ENCODE data around the gene CA5A. TPM values are rescaled to one million over a fixed set of nuclear protein-coding genes. Genes with fewer than 3 reads are reported as not detected.

Gene CA5A
- total RNA-seq, 6 experiments from 2014 or later: not detected

DNA sequence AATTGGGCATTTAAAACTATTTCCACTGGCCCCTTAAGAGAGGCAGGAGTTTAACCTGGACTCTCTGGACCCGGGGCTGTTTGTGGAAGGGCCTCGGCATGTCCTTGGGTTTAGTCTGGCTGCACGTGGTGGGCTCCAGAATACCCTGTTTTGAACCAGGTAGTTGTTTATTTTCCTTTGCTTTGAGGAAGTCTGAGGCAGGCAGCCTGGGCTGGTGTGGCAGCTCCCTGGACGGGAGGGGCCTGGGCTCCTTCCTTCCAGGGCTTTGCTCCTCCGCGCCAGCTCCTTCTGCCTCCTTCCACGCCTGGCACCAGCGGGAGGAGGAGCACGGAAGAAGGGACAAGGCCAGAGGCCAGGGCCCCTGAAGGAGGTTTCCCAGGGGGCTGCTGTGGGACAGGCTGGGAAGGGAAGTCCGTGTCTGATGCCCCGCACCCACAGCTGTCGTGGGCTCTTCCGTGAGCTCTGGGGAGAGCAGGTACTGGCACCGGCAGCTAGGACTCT, 30.4 kb upstream of the CA5A start:
- peaks cover 22% of the 10 kb centered on the region for H3K36me3 Mint-ChIP-seq (ENCODE audit: low read depth)
- no peak for DNase-seq
- H3K4me1 Mint-ChIP-seq (ENCODE audit: low read depth): peaks cover 72% of the 10 kb centered on the region
- TF ChIP-seq, protein P1, sequence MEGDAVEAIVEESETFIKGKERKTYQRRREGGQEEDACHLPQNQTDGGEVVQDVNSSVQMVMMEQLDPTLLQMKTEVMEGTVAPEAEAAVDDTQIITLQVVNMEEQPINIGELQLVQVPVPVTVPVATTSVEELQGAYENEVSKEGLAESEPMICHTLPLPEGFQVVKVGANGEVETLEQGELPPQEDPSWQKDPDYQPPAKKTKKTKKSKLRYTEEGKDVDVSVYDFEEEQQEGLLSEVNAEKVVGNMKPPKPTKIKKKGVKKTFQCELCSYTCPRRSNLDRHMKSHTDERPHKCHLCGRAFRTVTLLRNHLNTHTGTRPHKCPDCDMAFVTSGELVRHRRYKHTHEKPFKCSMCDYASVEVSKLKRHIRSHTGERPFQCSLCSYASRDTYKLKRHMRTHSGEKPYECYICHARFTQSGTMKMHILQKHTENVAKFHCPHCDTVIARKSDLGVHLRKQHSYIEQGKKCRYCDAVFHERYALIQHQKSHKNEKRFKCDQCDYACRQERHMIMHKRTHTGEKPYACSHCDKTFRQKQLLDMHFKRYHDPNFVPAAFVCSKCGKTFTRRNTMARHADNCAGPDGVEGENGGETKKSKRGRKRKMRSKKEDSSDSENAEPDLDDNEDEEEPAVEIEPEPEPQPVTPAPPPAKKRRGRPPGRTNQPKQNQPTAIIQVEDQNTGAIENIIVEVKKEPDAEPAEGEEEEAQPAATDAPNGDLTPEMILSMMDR (IDR thresholded peaks at IDR 0.05): no peak
- H3K9me3 Mint-ChIP-seq: peaks cover 17% of the 10 kb centered on the region
- 0 out of 2 replicates have a peak, but pooled peaks cover 2% of the 10 kb centered on the region for H3K27me3 Mint-ChIP-seq (ENCODE audit: insufficient read depth)
- H3K27ac Mint-ChIP-seq: peak overlapping the region; percentile 69
- no peak overlapping the region for H3K4me3 Mint-ChIP-seq

- DNase-seq: peak; percentile 47
- H3K27ac Mint-ChIP-seq: peak overlapping the region; percentile 69
- 0 out of 2 replicates have a peak, but pooled peaks cover 2% of the 10 kb centered on the region for H3K27me3 Mint-ChIP-seq (ENCODE audit: insufficient read depth)
Observed at GRCh38 chr16:87966064-87966645, 29.8 kb upstream of the CA5A start.

DNA sequence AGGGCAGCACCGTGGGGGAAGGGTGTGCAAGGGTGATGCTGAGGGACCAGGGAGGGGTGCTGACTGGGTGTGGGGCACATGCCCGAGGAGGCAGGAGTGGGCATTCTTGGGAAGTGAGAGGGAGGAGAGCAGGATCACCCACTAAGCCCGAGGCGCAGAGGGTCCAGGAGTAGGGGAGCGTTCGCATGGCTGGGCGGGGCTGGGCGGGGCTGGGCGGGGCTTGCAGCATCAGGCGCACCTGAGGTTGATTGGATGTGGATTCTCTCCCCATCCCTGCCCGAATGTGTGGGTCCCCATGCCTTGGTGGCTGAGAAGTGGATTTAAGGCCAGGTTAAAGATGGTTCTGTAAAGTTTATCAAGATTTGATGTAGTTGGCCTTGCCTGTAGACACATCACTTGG, 29.1 kb upstream of the CA5A start:
- peaks cover 76% of the 10 kb centered on the region for H3K4me1 Mint-ChIP-seq (ENCODE audit: low read depth)
- TF ChIP-seq, protein P1 (IDR thresholded peaks at IDR 0.05): no peak
- H3K27me3 Mint-ChIP-seq (ENCODE audit: insufficient read depth): 0 out of 2 replicates have a peak, but pooled peaks cover 2% of the 10 kb centered on the region
- peaks cover 13% of the 10 kb centered on the region for H3K36me3 Mint-ChIP-seq (ENCODE audit: low read depth)
- no peak for DNase-seq
- H3K27ac Mint-ChIP-seq: peak overlapping the region; percentile 69; the same call in 1 of the 2 replicates
- peaks cover 4% of the 10 kb centered on the region for H3K9me3 Mint-ChIP-seq
- H3K4me3 Mint-ChIP-seq: no peak overlapping the region

More at GRCh38 chr16:87966064-87966645, 29.8 kb upstream of the CA5A start:
- H3K4me1 Mint-ChIP-seq (ENCODE audit: low read depth): peaks cover 76% of the 10 kb centered on the region
- TF ChIP-seq, protein P1 (IDR thresholded peaks at IDR 0.05): no peak
- H3K4me3 Mint-ChIP-seq: no peak overlapping the region
- peaks cover 12% of the 10 kb centered on the region for H3K9me3 Mint-ChIP-seq
- H3K36me3 Mint-ChIP-seq (ENCODE audit: low read depth): peaks cover 20% of the 10 kb centered on the region

DNA sequence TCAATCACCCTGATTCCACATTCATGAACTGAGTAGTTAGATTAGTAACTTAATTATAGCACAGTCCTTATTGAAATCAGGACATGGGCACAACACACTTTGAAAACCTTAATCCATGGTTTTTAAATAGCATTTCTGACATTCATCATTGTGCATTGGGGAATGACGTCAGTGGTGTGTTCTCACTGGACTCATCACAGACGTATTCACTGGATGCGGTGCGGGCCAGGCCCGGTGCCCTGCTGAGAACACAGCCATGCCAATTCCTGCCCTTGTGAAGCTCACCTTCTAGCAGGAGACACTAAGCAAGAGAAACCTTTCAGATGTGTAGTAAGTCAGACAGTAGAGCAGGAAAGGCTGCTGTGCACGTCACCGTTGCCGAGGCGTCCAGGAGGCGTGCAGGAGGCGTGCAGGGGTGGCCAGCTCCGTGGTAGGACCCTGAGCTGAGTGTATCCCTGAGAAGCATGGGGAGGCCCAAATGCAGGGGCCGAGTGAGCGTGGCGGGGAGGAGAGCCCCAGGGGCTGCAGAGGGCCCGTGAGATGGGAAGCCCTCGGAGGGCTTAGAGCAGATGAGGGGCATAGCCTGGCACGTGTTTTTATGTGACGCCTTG, 27.8 kb upstream of the CA5A start:
- DNase-seq: no peak
- Mint-ChIP-seq H3K4me3 (no peak overlapping the region; the same call in 1 of the 2 replicates), H3K27ac (peak overlapping the region; percentile 88)

GRCh38 chr16:87963400-87963799, 27.1 kb upstream of the CA5A start:
- H3K4me1 Mint-ChIP-seq (ENCODE audit: low read depth): peaks cover 58% of the 10 kb centered on the region
- peak; percentile 80 for DNase-seq
- H3K9me3 Mint-ChIP-seq: no peaks in the 10 kb centered on the region
- TF ChIP-seq, protein P1 (IDR thresholded peaks at IDR 0.05): no peak
- 0 out of 2 replicates have a peak, but pooled peaks cover under 1% of the 10 kb centered on the region for H3K27me3 Mint-ChIP-seq (ENCODE audit: insufficient read depth)
- H3K36me3 Mint-ChIP-seq (ENCODE audit: low read depth): peaks cover 5% of the 10 kb centered on the region
- H3K27ac Mint-ChIP-seq: peak overlapping the region; percentile 88
- peak overlapping the region; percentile 46 for H3K4me3 Mint-ChIP-seq

More for the DNA sequence above, 27.8 kb upstream of the CA5A start:
- peaks cover 5% of the 10 kb centered on the region for H3K36me3 Mint-ChIP-seq (ENCODE audit: low read depth)
- H3K27me3 Mint-ChIP-seq (ENCODE audit: insufficient read depth): 0 out of 2 replicates have a peak, but pooled peaks cover 2% of the 10 kb centered on the region
- TF ChIP-seq, protein P1 (IDR thresholded peaks at IDR 0.05): no peak
- no peaks in the 10 kb centered on the region for H3K9me3 Mint-ChIP-seq
- peaks cover 65% of the 10 kb centered on the region for H3K4me1 Mint-ChIP-seq (ENCODE audit: low read depth)

Data from HFFc6 (cell line).